ENCODE results near the gene ENOX2.
"Not testable (repeated sequence)": the region's sequence is repeated elsewhere in the genome, so short reads cannot be mapped to it uniquely, and the experiment has no call there.

ENOX2 gene

GRCh38 chrX:130828641-130829040 lies 74.4 kb downstream of the ENOX2 start:
- no peak for DNase-seq

- no peak for DNase-seq
These were observed 75.4 kb downstream of the ENOX2 start for GRCh38 chrX:130827648-130828047.

GRCh38 chrX:130826249-130826648 lies 76.8 kb downstream of the ENOX2 start:
- no peak for DNase-seq

GRCh38 chrX:130825525-130825924 lies 77.5 kb downstream of the ENOX2 start:
- DNase-seq: no peak

- not testable (repeated sequence) for DNase-seq
These were observed 83.6 kb downstream of the ENOX2 start for GRCh38 chrX:130819367-130819766.

- DNase-seq: not testable (repeated sequence)
These were observed 89.1 kb downstream of the ENOX2 start for GRCh38 chrX:130813932-130814331.

- DNase-seq: no peak
These were observed 92.4 kb downstream of the ENOX2 start for GRCh38 chrX:130810561-130810960.

GRCh38 chrX:130805903-130806302 lies 97.1 kb downstream of the ENOX2 start:
- no peak for DNase-seq

GRCh38 chrX:130803537-130803936 lies 99.5 kb downstream of the ENOX2 start:
- DNase-seq: no peak

- no peak for DNase-seq
These were observed 101.1 kb downstream of the ENOX2 start for GRCh38 chrX:130801901-130802300.

- no peak for DNase-seq
These were observed 103.6 kb downstream of the ENOX2 start for GRCh38 chrX:130799393-130799792.

- no peak for DNase-seq
These were observed 109.0 kb downstream of the ENOX2 start for GRCh38 chrX:130793975-130794374.

GRCh38 chrX:130791870-130792269 lies 111.1 kb downstream of the ENOX2 start:
- not testable (repeated sequence) for DNase-seq

GRCh38 chrX:130789793-130790192 lies 113.2 kb downstream of the ENOX2 start:
- DNase-seq: no peak

- DNase-seq: no peak
These were observed 114.0 kb downstream of the ENOX2 start for GRCh38 chrX:130788786-130789581.

GRCh38 chrX:130786030-130786429 lies 117.0 kb downstream of the ENOX2 start:
- no peak for DNase-seq

- no peak for DNase-seq
These were observed 124.2 kb downstream of the ENOX2 start for GRCh38 chrX:130778773-130779172.

- no peak for DNase-seq
These were observed 127.2 kb downstream of the ENOX2 start for GRCh38 chrX:130775849-130776248.

- no peak for DNase-seq
These were observed 130.2 kb downstream of the ENOX2 start for GRCh38 chrX:130772776-130773143.

GRCh38 chrX:130772105-130772775 lies 130.8 kb downstream of the ENOX2 start:
- peak in 2 of 56 donors; percentile 0 for DNase-seq

GRCh38 chrX:130771648-130772047 lies 131.4 kb downstream of the ENOX2 start:
- DNase-seq: no peak

GRCh38 chrX:130771230-130771629 lies 131.8 kb downstream of the ENOX2 start:
- no peak for DNase-seq

- no peak for DNase-seq
These were observed 132.4 kb downstream of the ENOX2 start for GRCh38 chrX:130770615-130771014.
